SJCRH30 (cell line): ENCODE results near the gene ZNF792. TPM values are rescaled to one million over a fixed set of nuclear protein-coding genes. Genes with fewer than 3 reads are reported as not detected.
A peak's percentile ranks its signal among the peaks of the same experiment; 100 is the strongest.
"Not testable (repeated sequence)": the region's sequence is repeated elsewhere in the genome, so short reads cannot be mapped to it uniquely, and the experiment has no call there.

Experiments
- DNase-seq, 2 experiments: peaks; one replicate each; pipeline ENCODE4 v3.0.0-alpha.2; 2015 to 2020
- H3K27ac ChIP-seq: fragments of 250-450 bp; sonication (Bioruptor Pico); 2 replicates; pipeline ENCODE4 v1.5.1; 2020; ENCODE audit warnings: mild to moderate bottlenecking, moderate library complexity
- H3K27me3 ChIP-seq: fragments of 250-450 bp; sonication (Bioruptor Pico); 2 replicates; pipeline ENCODE4 v1.5.1; 2020; ENCODE audit warnings: mild to moderate bottlenecking, moderate library complexity
- H3K36me3 ChIP-seq: fragments of 250-450 bp; sonication (Bioruptor Pico); 2 replicates; pipeline ENCODE4 v1.5.1; 2020; ENCODE audit warnings: mild to moderate bottlenecking, moderate library complexity
- H3K4me1 ChIP-seq: fragments of 250-450 bp; sonication (Bioruptor Pico); 2 replicates; pipeline ENCODE4 v1.5.1; 2020; ENCODE audit warnings: mild to moderate bottlenecking, moderate library complexity
- H3K4me3 ChIP-seq: fragments of 250-450 bp; sonication (Bioruptor Pico); 2 replicates; pipeline ENCODE4 v1.5.1; 2020; ENCODE audit warnings: mild to moderate bottlenecking, moderate library complexity
- H3K9me3 ChIP-seq: fragments of 250-450 bp; sonication (Bioruptor Pico); replicated peaks from 2 replicates; pipeline ENCODE4 v1.5.1; 2020; ENCODE audit warnings: mild to moderate bottlenecking, moderate library complexity
- total RNA-seq: library from RNA; depleted of rRNA; stranded (reverse); fragments of >200 nt; shearing (Covaris generic); gene quantifications from 2 replicates; pipeline ENCODE4 v1.2.3, GENCODE V29; 2014; rRNA removed

The ZNF792 gene
- total RNA-seq = 1.6 and 2.1 TPM in 2 replicates

DNA sequence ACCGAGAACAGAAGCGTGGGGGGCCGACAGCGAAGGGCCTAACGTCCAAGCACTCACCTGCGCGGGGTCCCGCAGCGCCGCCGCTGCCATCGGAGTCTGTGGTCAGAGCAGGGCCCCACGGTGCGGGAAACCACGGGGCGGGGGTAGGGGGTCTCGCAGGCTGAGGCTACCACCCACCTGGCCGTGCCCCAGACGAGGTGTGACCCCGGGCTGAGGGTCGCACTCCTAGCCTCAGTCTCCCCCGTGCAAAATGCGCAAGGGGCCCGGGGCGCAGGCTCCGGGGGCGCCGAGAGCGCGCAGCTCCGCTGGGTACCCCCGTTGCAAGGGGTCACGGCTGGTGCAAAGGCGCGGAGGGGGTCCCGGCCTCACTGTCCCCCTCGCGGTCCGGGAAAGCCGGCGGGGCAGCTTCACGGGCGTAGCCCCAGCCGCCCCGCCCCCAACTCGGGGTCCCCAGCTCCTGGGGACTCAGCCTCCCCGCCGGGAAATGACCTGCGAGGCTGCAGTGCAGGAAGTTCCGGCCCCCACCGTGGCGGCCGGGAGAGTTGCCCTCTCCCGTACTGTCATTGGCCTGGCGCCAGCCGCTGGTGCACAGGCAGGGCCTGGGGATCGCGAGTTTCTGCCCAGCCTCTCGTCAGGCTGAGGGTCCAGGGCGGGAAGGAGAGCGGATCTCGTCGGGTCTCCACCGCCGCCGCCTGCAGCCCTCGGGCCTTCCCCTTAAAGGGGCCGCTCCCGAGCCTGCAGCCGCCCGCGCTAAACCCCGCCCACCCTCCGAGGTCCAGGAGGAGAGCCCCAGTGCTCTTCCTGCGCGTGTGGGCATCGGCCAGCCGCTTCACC, at the start of gene ZNF792:
TSS of gene ZNF792 (minus strand) at position 657 of the 834 bp plus-strand sequence. CDS start at position 90, 567 bp downstream.
- Histone ChIP-seq H3K27ac (no peak within 1 kb of the TSS), H3K27me3 (no peaks in the 10 kb centered on the region), H3K4me1 (peaks cover 3% of the 10 kb centered on the region; the same call in 1 of the 2 replicates), H3K4me3 (peak within 1 kb of the TSS; percentile 60), H3K36me3 (no peaks in the 10 kb centered on the region), H3K9me3 (peaks cover 6% of the 10 kb centered on the region)
- DNase-seq = peak; percentile 67 to 68

DNA sequence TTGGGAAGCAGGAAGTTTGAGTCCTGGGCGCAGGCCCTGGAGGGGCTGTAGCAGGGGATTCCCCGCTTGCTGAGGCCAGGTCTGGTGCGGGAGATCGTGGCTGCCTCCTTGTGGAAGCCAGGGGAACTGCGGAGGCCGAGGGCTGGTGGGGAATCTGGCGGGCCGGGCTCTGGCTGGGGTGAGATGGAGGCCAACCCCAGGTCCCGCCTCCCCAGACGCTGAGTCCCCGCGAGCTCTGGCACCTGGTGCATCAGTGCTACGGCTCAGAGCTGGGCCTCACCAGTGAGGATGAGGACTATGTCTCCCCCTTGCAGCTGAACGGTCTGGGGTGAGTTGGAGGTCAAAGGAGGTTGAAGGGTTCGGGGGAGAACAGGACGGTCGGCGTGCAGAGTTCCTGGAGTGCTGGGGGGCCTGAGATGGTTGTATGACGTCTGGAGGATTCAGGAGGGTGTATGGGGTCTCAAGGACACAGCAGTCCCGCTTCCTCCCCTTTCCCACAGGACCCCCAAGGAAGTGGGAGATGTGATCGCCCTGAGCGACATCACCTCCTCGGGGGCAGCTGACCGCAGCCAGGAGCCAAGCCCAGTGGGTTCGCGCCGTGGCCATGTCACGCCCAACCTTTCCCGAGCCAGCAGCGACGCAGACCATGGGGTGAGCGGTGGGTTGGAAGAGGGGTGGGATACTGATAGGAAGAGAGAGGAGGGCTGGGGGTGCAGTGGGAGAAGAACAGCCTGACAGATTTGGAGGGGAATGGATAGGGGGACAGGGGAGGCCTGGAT, 49.2 kb upstream of the ZNF792 start:
- H3K4me3 ChIP-seq = no peak overlapping the region
- H3K4me1 ChIP-seq = no peaks in the 10 kb centered on the region
- H3K27ac ChIP-seq = 0 out of 2 replicates have a peak overlapping the region, but pooled peaks have one; percentile 8
- DNase-seq = peak; percentile 68 to 75
- no peaks in the 10 kb centered on the region for H3K9me3 ChIP-seq
- no peaks in the 10 kb centered on the region for H3K27me3 ChIP-seq
- peaks cover 40% of the 10 kb centered on the region for H3K36me3 ChIP-seq

GRCh38 chr19:35011737-35012682, 48.0 kb upstream of the ZNF792 start:
- DNase-seq = no peak
- Histone ChIP-seq H3K27ac (no peak overlapping the region), H3K36me3 (peaks cover 33% of the 10 kb centered on the region)

DNA sequence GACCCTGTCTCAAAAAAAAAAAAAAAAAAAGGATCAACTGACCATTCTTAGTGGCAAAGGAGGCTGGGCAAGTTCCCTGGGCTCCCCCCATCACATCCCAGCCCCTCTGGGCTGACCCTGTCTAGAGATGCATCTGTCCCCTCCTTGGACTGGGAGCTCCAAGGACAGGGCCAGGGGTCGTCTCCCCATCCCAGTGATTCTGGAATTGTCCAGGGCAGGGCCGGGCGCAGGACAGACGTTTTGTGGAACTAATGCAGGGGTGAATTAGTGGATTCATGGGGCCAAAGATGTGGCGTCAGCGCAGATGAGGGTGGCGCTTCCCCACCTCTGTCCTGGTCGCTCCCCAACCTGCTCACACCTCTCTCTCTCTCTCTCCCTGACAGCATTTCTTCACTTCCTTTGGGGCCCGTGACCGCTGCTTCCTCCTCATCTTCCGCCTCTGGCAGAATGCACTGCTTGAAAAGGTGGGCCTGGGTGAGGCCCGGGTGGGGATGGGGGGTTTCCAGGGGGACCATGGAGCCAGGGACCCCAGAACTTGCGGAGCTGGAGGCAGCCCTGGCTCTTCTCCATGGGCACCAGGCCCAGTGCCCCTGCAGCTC, 47.2 kb upstream of the ZNF792 start:
- Histone ChIP-seq H3K27ac (no peak overlapping the region), H3K4me3 (no peak overlapping the region), H3K27me3 (no peaks in the 10 kb centered on the region), H3K36me3 (peaks cover 32% of the 10 kb centered on the region), H3K9me3 (no peaks in the 10 kb centered on the region), H3K4me1 (no peaks in the 10 kb centered on the region)
- no peak for DNase-seq

More at GRCh38 chr19:35011737-35012682, 48.0 kb upstream of the ZNF792 start:
- Histone ChIP-seq H3K4me1 (no peaks in the 10 kb centered on the region), H3K4me3 (no peak overlapping the region), H3K9me3 (no peaks in the 10 kb centered on the region), H3K27me3 (no peaks in the 10 kb centered on the region)

GRCh38 chr19:35009424-35010415, 45.7 kb upstream of the ZNF792 start:
- Histone ChIP-seq H3K27me3 (no peaks in the 10 kb centered on the region), H3K4me1 (no peaks in the 10 kb centered on the region), H3K27ac (no peak overlapping the region), H3K4me3 (no peak overlapping the region), H3K9me3 (no peaks in the 10 kb centered on the region), H3K36me3 (peaks cover 31% of the 10 kb centered on the region)
- no peak for DNase-seq

DNA sequence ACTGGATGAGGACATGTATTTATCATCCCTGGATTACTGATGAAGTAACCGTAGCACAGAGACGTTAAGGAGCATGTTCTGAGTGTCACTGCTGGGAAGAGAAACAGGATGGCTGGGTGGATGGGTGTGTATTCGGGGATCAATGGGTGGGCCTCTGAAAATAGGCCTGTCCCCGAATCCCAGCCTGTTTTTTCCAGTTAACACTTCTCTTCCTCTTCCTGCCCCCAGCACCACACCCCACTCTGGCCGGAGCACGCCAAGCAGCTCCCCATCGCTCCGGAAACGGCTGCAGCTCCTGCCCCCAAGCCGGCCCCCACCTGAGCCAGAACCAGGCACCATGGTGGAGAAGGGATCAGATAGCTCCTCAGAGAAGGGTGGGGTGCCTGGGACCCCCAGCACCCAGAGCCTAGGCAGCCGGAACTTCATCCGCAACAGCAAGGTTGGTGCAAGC, 44.9 kb upstream of the ZNF792 start:
- Histone ChIP-seq H3K4me1 (no peaks in the 10 kb centered on the region), H3K27me3 (no peaks in the 10 kb centered on the region), H3K36me3 (peaks cover 28% of the 10 kb centered on the region), H3K9me3 (no peaks in the 10 kb centered on the region), H3K27ac (no peak overlapping the region), H3K4me3 (no peak overlapping the region)
- DNase-seq = no peak

DNA sequence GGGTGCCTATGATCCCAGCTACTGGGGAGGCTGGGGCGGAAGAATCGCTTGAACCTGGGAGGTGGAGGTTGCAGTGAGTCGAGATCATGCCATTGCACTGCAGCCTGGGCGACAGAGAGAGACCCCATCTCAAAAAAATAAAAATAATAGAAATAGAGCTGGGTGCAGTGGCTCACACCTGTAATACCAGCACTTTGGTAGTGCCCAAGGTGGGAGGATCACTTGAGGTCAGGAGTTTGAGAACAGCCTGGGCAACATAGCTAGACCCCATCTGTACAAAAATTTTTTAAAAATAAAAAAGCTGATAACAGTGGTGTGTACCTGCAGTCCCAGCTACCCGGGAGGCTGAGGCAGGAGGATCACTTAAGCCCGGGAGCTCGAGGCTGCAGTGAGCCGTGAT, 43.4 kb upstream of the ZNF792 start:
- not testable (repeated sequence) for H3K9me3 ChIP-seq, H3K4me3 ChIP-seq, H3K27me3 ChIP-seq, H3K4me1 ChIP-seq, H3K27ac ChIP-seq, DNase-seq
- peaks cover 23% of the 10 kb centered on the region for H3K36me3 ChIP-seq

DNA sequence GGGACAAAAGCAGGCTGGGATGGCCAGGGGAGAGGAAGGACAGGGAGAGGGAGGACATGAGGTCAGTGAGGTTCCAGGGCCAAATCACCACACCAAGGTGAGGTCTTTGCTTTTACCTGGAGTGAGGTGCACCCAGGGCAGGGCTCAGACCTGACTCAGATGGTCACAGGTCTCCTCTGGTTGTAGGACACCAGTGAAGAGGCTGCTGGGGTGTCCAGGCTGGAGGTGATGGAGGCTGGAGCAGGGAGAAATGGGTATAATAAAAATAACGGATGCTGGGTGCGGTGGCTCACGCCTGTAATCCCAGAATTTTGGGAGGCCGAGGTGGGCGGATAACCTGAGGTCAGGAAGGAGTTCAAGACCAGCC, 43.0 kb upstream of the ZNF792 start:
- H3K4me3 ChIP-seq = no peak overlapping the region
- no peak overlapping the region for H3K27ac ChIP-seq
- DNase-seq = no peak
- H3K27me3 ChIP-seq = no peaks in the 10 kb centered on the region
- H3K9me3 ChIP-seq = no peaks in the 10 kb centered on the region
- no peaks in the 10 kb centered on the region for H3K4me1 ChIP-seq
- H3K36me3 ChIP-seq = peaks cover 21% of the 10 kb centered on the region

- no peaks in the 10 kb centered on the region for H3K9me3 ChIP-seq
- DNase-seq = no peak
- no peak overlapping the region for H3K27ac ChIP-seq
- H3K4me1 ChIP-seq = no peaks in the 10 kb centered on the region
- H3K27me3 ChIP-seq = no peaks in the 10 kb centered on the region
- peaks cover 17% of the 10 kb centered on the region for H3K36me3 ChIP-seq
- no peak overlapping the region for H3K4me3 ChIP-seq
Observed at GRCh38 chr19:35006342-35006998, 42.4 kb upstream of the ZNF792 start.

DNA sequence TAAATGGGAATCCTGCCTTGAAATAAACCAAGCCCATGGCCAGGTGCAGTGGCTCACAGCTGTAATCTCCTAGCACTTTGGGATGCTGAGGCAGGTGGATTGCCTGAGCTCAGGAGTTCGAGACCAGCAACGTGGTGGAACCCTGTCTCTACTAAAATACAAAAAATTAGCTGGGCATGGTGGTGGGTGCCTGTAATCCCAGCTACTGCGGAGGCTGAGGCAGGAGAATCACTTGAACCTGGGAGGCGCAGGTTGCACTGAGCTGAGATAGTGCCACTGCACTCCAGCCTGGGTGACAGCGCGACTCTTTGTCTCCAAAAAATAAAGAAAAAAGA, 41.9 kb upstream of the ZNF792 start:
- not testable (repeated sequence) for H3K9me3 ChIP-seq, DNase-seq, H3K27ac ChIP-seq, H3K27me3 ChIP-seq, H3K4me3 ChIP-seq, H3K4me1 ChIP-seq
- H3K36me3 ChIP-seq = peaks cover 16% of the 10 kb centered on the region; the same call in 1 of the 2 replicates

DNA sequence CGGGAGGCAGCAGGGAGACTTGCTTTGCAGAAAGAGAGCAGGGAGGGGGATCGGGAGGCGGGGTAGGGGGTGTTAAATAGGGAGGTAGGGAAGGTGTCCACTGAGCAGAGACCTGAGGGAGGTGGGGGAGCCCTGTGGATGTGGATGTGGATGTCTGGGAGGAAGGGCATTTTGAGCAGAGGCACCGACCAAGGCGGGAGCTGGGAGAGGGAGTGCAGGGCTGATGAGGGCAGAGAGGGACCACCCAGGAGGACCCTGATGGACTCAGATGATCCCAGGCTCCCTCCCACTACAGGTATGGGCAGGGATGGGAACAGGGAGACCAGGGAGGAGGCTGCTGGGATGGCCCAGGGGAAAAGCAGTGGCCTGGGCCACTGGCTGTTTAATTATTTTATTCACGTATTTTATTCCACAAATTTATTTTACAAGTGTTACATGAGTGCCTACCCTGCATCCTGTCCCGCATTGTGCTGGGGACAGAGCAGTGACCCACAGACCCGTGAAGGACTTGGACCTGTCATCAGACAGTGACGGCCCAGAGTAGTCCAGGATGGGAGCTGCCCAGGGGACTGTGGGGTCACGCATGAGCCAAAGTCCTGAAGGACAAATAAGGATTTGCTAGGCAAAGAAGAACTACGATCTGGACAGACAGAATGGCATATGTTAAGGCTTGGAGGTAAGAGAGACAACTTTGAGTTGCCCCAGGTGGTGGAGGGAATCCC, 41.4 kb upstream of the ZNF792 start:
- Histone ChIP-seq H3K36me3 (peaks cover 13% of the 10 kb centered on the region; the same call in 1 of the 2 replicates), H3K27me3 (no peaks in the 10 kb centered on the region), H3K4me3 (no peak overlapping the region), H3K27ac (no peak overlapping the region), H3K4me1 (no peaks in the 10 kb centered on the region), H3K9me3 (no peaks in the 10 kb centered on the region)
- no peak for DNase-seq

DNA sequence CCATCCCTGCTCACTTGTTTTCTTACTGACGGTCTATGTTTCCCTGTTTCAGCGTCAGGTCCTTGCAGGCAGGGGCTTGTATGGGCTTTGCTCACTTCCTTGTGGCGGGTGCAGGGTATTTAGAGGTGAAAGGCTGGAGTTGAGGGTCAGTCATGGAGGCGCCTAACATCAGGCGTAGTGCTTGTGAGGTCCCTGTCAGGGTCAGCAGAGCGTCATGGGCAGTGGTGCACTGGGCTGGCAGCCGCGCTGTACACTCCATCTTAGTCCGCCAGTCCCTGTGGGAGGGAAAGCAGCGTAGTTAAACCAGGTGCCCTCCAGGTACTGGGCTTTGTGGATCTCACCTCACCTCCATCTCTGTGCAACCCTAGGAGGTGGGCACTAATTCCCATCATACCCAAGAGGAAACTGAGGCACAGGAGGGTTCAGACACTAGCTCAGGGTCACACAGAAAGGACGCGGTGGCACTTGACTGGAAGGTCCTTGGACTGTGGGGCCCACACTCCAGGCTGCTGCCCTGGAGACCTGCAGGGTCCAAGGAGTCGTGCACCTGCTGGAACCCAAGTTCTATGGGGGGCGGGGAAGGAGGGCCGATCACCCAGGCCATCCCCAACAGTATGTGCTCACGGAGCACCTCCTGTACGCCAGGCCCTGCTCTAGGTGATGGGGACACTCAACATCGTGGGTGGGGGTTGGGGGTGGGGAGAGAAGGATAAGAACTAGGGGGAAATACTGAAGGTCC, 40.7 kb upstream of the ZNF792 start:
- no peak overlapping the region for H3K27ac ChIP-seq
- no peak for DNase-seq
- no peaks in the 10 kb centered on the region for H3K4me1 ChIP-seq
- H3K36me3 ChIP-seq = peaks cover 10% of the 10 kb centered on the region; the same call in 1 of the 2 replicates
- no peaks in the 10 kb centered on the region for H3K27me3 ChIP-seq
- no peaks in the 10 kb centered on the region for H3K9me3 ChIP-seq
- no peak overlapping the region for H3K4me3 ChIP-seq
